GM12864 (cell line): ENCODE results near the gene RDH8.

Experiments used
- DNase-seq: peaks from one replicate; pipeline ENCODE4 v3.0.0-alpha.2; 2011; ENCODE audit warnings: low read depth
- H3K4me3 ChIP-seq: 2 replicates; pipeline ENCODE4 v1.5.1; 2011; ENCODE audit warnings: mild to moderate bottlenecking, low read depth, low read length, control low read depth
- CTCF ChIP-seq: IDR thresholded peaks from 2 replicates; pipeline ENCODE4 v1.5.1; 2011; ENCODE audit warnings: low read depth, mild to moderate bottlenecking, moderate library complexity, low read length, control low read depth, inconsistent platforms; ENCODE audit errors: missing control alignments

RDH8 gene

GRCh38 chr19:10044390-10044789 is 31.1 kb downstream of the RDH8 start:
- TF ChIP-seq CTCF: no peak
- DNase-seq: no peak
- no peak overlapping the region for H3K4me3 ChIP-seq

GRCh38 chr19:10045371-10045770 is 32.1 kb downstream of the RDH8 start:
- no peak for TF ChIP-seq CTCF
- DNase-seq: no peak

GRCh38 chr19:10049626-10050025 is 36.3 kb downstream of the RDH8 start:
- H3K4me3 ChIP-seq: no peak overlapping the region
- TF ChIP-seq CTCF: no peak
- no peak for DNase-seq

More at GRCh38 chr19:10045371-10045770, 32.1 kb downstream of the RDH8 start:
- no peak overlapping the region for H3K4me3 ChIP-seq

GRCh38 chr19:10052602-10053360 is 39.5 kb downstream of the RDH8 start:
- no peak for DNase-seq
- no peak overlapping the region for H3K4me3 ChIP-seq
- TF ChIP-seq CTCF: no peak

- H3K4me3 ChIP-seq: no peak overlapping the region
- no peak for TF ChIP-seq CTCF
- DNase-seq: no peak
Measured at GRCh38 chr19:10061717-10062310, 48.5 kb downstream of the RDH8 start.

- H3K4me3 ChIP-seq: no peak overlapping the region
- TF ChIP-seq CTCF: no peak
- DNase-seq: no peak
Measured at GRCh38 chr19:10068205-10068604, 54.9 kb downstream of the RDH8 start.

GRCh38 chr19:10069046-10069445 is 55.8 kb downstream of the RDH8 start:
- no peak for TF ChIP-seq CTCF
- DNase-seq: no peak
- H3K4me3 ChIP-seq: no peak overlapping the region
